GM21390 (cell line): ENCODE data around the gene TMTC1.
"Not testable (repeated sequence)": the region's sequence is repeated elsewhere in the genome, so short reads cannot be mapped to it uniquely, and the experiment has no call there.

ENCODE experiments used
- ATAC-seq: cut with Tn5 transposase; IDR thresholded peaks from one replicate; pipeline ENCODE4 v1.9.1; 2021; ENCODE audit not compliant: unreplicated experiment

TMTC1 gene

GRCh38 chr12:29578731-29579130, 205.0 kb downstream of the TMTC1 start:
- no peak for ATAC-seq

- no peak for ATAC-seq
Observed at GRCh38 chr12:29578070-29578469, 205.7 kb downstream of the TMTC1 start.

GRCh38 chr12:29574500-29574899, 209.2 kb downstream of the TMTC1 start:
- no peak for ATAC-seq

GRCh38 chr12:29572938-29573337, 210.8 kb downstream of the TMTC1 start:
- no peak for ATAC-seq

DNA sequence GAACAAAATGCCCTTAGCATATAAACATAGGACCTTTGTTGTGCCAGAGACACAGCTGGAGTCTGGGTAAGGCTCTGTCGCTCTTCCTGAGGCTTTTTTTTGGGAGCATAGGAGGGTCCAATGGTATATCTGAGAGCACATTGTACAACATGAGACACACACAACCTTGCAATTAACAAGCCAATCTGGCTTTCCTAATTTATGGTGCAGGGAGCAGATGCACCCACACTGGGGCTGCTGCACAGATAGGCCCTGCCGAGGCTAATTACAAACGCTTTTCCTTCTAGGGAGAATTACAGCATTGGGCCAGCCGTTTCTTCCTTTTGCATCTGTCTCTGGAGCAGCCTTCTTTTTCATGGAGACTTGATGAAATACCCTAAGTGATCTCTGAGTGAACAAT, 211.3 kb downstream of the TMTC1 start:
- no peak for ATAC-seq

DNA sequence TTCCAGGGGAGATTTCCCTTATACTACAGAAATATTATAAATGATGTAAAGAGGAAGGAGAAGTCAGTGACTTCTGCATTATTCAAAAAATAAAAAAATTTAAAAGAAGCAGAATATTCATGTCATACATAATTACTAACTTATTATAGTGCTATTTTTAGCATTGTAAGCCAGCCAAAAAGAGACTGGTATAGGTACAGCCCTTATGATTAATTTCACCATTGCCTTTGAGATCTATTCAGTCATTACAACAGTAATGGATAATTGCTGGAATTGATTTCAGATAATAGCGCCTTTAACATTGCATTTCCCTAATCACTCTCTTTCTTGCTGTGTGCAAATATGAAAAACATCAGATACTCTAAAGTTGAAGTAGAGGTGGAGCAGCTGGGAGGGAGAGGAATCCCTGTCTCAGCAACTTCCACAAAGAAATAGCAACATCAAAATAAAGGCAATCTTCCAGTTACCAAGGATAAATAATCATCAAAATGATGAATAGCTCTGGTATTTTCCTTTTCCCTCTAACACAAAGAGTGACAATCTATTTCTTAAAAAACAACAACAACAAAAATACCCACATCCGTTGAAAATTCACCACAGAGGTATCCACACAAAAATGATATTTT, 214.5 kb downstream of the TMTC1 start:
- ATAC-seq = no peak

DNA sequence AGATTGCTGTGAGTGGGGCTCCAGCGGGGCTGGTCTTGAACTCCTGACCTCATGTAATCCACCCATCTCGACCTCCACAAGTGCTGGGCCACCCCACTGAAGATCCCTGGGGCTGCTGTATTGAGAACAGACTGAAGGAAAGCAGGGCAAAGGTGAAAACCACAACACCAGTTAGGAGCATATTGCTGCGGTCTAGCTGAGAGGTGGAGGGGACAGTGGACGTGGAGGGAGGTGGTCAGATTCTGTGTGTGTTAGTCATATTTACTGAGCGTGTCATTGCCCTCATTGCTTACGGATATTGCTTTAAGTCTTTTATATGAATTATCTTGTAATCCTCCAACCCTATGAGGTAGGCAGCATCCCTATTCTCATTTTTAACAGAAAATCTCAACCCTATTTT, 217.3 kb downstream of the TMTC1 start:
- no peak for ATAC-seq

DNA sequence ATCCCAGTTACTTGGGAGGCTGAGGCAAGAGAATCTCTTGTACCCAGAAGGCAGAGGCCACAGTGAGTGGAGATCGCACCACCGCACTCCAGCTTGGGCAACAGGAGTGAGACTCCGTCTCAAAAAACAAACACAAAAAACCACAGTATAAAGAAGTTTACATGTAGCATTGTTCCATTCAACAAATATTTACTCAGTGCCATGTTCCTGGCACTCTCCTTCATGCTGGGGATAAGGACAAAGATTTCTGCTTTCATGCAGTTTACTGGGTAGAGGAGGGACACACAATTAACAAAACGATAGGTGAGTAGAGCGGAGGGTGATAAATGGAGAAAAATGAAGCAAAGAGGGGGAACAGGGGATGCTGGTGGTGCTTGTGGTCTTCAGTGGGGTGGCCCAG, 218.0 kb downstream of the TMTC1 start:
- no peak for ATAC-seq

DNA sequence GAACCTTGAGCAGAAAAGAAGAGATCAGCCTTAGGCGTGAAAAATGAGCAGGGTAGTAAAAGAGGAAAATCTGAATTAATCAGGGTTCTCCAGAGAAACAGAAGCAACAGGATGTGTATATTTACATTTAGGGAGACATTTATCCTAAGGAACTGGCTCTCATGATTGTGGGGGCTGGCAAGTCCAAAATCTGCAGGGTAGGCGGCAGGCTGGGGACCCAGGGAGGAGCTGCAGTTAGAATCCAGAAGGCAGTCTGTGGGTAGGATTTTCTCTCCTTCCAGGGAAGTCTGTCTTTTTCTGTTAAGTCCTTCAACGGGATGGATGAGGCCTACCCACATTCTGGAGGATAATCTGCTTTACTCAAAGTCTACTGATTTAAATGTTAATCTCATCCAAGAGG, 218.8 kb downstream of the TMTC1 start:
- ATAC-seq = no peak

DNA sequence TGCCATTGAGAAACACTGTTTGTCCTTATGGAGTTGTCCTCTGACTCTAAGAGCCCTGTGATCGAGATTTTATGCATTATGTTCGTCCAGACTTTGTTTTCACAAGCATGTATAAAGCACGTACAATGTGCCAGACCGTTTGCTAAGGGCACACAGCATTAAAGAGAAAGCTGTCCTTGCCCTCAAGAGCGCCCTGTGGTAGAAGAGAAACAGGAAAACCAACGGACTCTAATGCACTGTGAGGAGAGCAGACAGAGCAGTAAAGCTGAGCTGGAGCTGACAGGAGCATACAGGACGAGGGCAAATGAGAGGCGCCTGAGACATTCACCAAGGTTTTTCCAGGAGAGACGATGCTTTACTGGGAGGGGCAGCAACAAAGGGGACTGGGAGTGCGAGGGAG, 220.1 kb downstream of the TMTC1 start:
- no peak for ATAC-seq

- ATAC-seq = no peak
Observed at GRCh38 chr12:29563071-29563470, 220.7 kb downstream of the TMTC1 start.

GRCh38 chr12:29562110-29562804, 221.5 kb downstream of the TMTC1 start:
- no peak for ATAC-seq

- ATAC-seq = no peak
Observed at GRCh38 chr12:29561664-29562071, 222.1 kb downstream of the TMTC1 start.

GRCh38 chr12:29559198-29559597, 224.5 kb downstream of the TMTC1 start:
- ATAC-seq = no peak

DNA sequence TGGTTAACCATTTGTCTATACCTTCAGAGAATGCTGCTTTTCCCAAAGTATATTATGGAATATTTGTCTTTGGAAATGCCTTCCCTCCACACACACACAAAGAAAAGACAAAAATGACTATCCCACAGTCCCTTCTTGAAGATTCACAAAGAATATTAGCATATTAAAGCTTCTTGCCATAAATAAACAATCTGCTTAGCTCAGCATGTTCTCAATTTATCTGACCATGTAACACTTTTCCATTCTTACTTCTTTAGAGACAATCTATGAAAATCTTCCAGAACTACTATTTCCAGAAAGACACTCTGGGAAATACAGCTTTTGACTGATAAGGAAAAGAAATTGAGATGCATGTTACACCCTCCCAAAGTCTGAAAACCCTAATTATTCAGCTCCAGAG, 227.4 kb downstream of the TMTC1 start:
- ATAC-seq = no peak

- ATAC-seq = not testable (repeated sequence)
Observed at GRCh38 chr12:29555451-29555850, 228.3 kb downstream of the TMTC1 start.

GRCh38 chr12:29552994-29553748, 230.6 kb downstream of the TMTC1 start:
- ATAC-seq = no peak

DNA sequence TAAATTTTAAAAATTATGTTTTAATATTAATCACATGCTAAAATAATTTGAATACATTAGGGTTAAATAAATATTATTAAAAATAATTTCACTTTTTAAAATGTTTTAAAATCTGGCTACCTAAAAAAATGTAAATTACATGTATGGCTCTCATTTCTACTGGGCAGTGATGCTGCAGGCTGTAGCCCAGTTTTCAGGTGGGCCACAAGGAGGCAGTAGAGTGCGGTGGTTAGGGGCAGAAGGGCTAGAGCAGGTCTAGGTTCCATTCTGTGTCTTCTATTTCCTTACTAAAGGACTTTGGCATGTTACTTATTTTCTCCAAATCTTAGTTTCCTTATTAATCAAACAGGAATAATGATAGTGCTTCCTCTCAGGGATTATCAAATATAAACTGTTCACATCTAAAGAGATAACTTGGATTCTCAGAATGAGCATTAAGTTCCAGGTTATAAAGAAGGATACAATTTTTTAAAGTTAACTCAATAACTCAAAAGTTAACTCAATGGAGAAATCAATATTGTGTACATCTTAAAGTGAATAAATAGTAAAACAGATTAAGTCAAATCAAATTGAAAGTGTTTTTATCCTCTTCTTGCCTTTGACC, 231.3 kb downstream of the TMTC1 start:
- ATAC-seq = peak; percentile 94

DNA sequence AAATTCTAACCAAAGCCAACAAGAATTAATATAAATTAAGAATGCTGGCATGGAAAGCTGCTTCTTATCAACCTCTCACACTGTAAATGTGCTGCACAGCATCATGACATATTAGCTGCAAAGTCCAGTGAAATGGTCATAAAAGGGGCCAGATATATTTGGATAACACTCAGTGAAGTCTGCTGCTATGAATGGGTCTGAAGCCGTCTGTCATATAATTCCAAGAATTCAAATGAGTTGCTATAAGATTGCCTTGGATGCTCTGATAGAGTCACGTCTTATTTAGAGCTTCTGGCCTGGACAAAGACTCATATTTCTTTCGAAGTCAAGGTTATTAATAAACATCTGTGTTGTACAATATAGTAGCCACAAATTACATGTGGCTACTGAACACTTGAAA, 231.9 kb downstream of the TMTC1 start:
- ATAC-seq = no peak

DNA sequence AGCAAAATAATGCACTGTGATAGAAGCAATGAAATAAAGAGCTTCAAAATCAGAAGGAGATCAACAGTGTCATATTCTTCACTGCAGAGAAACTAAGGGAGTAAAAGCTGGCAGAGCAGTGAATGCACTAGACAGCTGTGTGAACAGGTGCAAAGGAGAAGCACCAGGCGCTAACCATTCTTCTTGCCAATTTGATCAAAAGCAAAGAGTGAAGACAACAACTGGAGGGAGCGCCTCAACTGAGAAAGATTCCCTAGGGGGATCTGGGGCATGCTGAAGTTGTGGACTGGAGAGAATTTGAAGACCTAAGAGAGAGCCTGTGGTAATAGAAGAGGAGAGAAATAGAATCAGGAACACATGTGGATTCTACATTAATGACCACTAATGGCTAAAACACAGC, 235.9 kb downstream of the TMTC1 start:
- ATAC-seq = no peak

- no peak for ATAC-seq
Observed at GRCh38 chr12:29547151-29547632, 236.6 kb downstream of the TMTC1 start.

GRCh38 chr12:29546000-29546399, 237.7 kb downstream of the TMTC1 start:
- no peak for ATAC-seq
